Keratinocyte (primary cell): Measurements from ENCODE around the gene FRMD1. TPM values are rescaled to one million over a fixed set of nuclear protein-coding genes. Genes with fewer than 3 reads are reported as not detected.

Experiments
- DNase-seq: peaks from one replicate; pipeline ENCODE4 v3.0.0-alpha.2; 2011; ENCODE audit warnings: low read depth, missing footprints, low spot score
- FAIRE-seq: peaks from 2 replicates; lab custom pipeline; 2011; peaks lifted over from hg19 to GRCh38; lab: Jason Lieb, UNC
- H2AFZ ChIP-seq: 2 replicates; pipeline ENCODE4 v1.6.0; 2012; ENCODE audit warnings: low read length, control low read depth, inconsistent platforms; ENCODE audit not compliant: control insufficient read depth
- H3K27ac ChIP-seq: 2 replicates; pipeline ENCODE4 v1.5.1; 2011; ENCODE audit warnings: low read length; ENCODE audit not compliant: control insufficient read depth, insufficient read depth
- H3K27me3 ChIP-seq: 3 replicates; pipeline ENCODE4 v1.6.0; 2011; ENCODE audit warnings: low read length; ENCODE audit not compliant: control insufficient read depth, insufficient read depth; ENCODE audit errors: extremely low read depth
- H3K36me3 ChIP-seq, 2 experiments: 2 replicates in 1 of 2; 3 replicates in 1 of 2; pipeline ENCODE4 v1.5.1; 2011; ENCODE audit warnings: low read length in 2 of 2, mild to moderate bottlenecking in 1 of 2; ENCODE audit not compliant: control insufficient read depth in 2 of 2, insufficient read depth in 2 of 2; ENCODE audit errors: extremely low read depth in 1 of 2
- H3K4me1 ChIP-seq: 3 replicates; pipeline ENCODE4 v1.5.1; 2011; ENCODE audit warnings: low read length; ENCODE audit not compliant: control insufficient read depth, insufficient read depth; ENCODE audit errors: extremely low read depth
- H3K4me2 ChIP-seq: 3 replicates; pipeline ENCODE4 v1.6.0; 2011; ENCODE audit warnings: low read depth, low read length; ENCODE audit not compliant: control insufficient read depth, insufficient read depth; ENCODE audit errors: extremely low read depth
- H3K4me3 ChIP-seq, 3 experiments: fragments of 200-600 bp in 1 of 3; sonication (generic) in 1 of 3; 2 replicates in 2 of 3; 3 replicates in 1 of 3; pipeline ENCODE4 v1.5.1; 2011 to 2016; ENCODE audit warnings: low read length in 3 of 3, mild to moderate bottlenecking in 3 of 3, control low read depth in 2 of 3, inconsistent platforms in 1 of 3, low read depth in 1 of 3, mixed read lengths in 1 of 3, mixed run types in 1 of 3, moderate library complexity in 1 of 3; ENCODE audit not compliant: control insufficient read depth in 2 of 3, insufficient read depth in 2 of 3; ENCODE audit errors: extremely low read depth in 1 of 3
- H3K79me2 ChIP-seq: 2 replicates; pipeline ENCODE4 v1.6.0; 2012; ENCODE audit warnings: low read length; ENCODE audit not compliant: control insufficient read depth, insufficient read depth
- H3K9ac ChIP-seq: 3 replicates; pipeline ENCODE4 v1.6.0; 2011; ENCODE audit warnings: low read length; ENCODE audit not compliant: control insufficient read depth, insufficient read depth; ENCODE audit errors: extremely low read depth
- H3K9me1 ChIP-seq: 3 replicates; pipeline ENCODE4 v1.6.0; 2011; ENCODE audit warnings: low read length; ENCODE audit not compliant: control insufficient read depth, insufficient read depth; ENCODE audit errors: extremely low read depth
- H3K9me3 ChIP-seq: 2 replicates; pipeline ENCODE4 v1.5.1; 2012; ENCODE audit warnings: low read depth, low read length; ENCODE audit not compliant: control insufficient read depth
- H4K20me1 ChIP-seq: 3 replicates; pipeline ENCODE4 v1.6.0; 2011; ENCODE audit warnings: low read length; ENCODE audit not compliant: control insufficient read depth, insufficient read depth; ENCODE audit errors: extremely low read depth
- CTCF ChIP-seq, 3 experiments: IDR thresholded peaks in 1 of 3; conservative IDR thresholded peaks in 1 of 3; optimal IDR thresholded peaks in 1 of 3; 2 replicates in 2 of 3; 3 replicates in 1 of 3; pipeline versions ENCODE3 to v1.5.1; 2011; ENCODE audit warnings: low read length in 3 of 3, mild to moderate bottlenecking in 3 of 3, moderate library complexity in 2 of 3, control low read depth in 1 of 3, inconsistent platforms in 1 of 3; ENCODE audit not compliant: insufficient read depth in 2 of 3; ENCODE audit errors: extremely low read depth in 1 of 3
- EZH2 ChIP-seq: IDR thresholded peaks from one replicate; pipeline ENCODE4 v1.6.1; 2012; ENCODE audit warnings: inconsistent platforms, mild to moderate bottlenecking, low read length, moderate library complexity
- dilution Hi-C: fragments of 300-500 bp; cut with MboI; formaldehyde crosslinking; loops from one replicate; pipeline ENCODE4 v1.7.0; 2020; ENCODE audit warnings: low sequenced_read_pairs; ENCODE audit not compliant: extremely low pct_ligation_motif_present
- polyA plus RNA-seq, 5 experiments: library from polyadenylated mRNA; depleted of rRNA in 3 of 5; stranded (reverse) in 3 of 5; stranded (forward) in 1 of 5; unstranded in 1 of 5; fragments of >200 nt; gene quantifications; 1 replicate in 1 of 5; 2 replicates in 3 of 5; 3 replicates in 1 of 5; pipeline versions ENCODE4 v1.2.1 to v1.2.3, GENCODE V29; 2011 to 2012; ENCODE audit warnings: missing spikeins in 2 of 5, low read depth in 1 of 5, low replicate concordance in 1 of 5

Gene FRMD1
- polyA plus RNA-seq, 1 donor (not counting 4 experiments of a cell fraction or from before 2014, with no cell fraction given): not detected

GRCh38 chr6:168062346-168063289, 16.4 kb downstream of the FRMD1 start:
- H3K9me3 ChIP-seq: no peaks in the 10 kb centered on the region
- no peaks in the 10 kb centered on the region for H3K79me2 ChIP-seq
- no peak for DNase-seq
- TF ChIP-seq EZH2: no peak
- TF ChIP-seq CTCF (optimal IDR thresholded peaks at IDR 0.05 in 1 of 3, IDR thresholded peaks at IDR 0.05 in 1 of 3, conservative IDR thresholded peaks at IDR 0.05 in 1 of 3; ENCODE audit: extremely low read depth in 1 of 3, insufficient read depth in 2 of 3, low read length in 3 of 3): no peak
- H3K4me3 ChIP-seq: no peak overlapping the region
- H3K27me3 ChIP-seq: no peaks in the 10 kb centered on the region
- no peaks in the 10 kb centered on the region for H4K20me1 ChIP-seq
- FAIRE-seq: no peak
- H3K9ac ChIP-seq: no peak overlapping the region
- H3K36me3 ChIP-seq: no peaks in the 10 kb centered on the region
- no peaks in the 10 kb centered on the region for H3K4me1 ChIP-seq
- H3K4me2 ChIP-seq: no peak overlapping the region
- H2AFZ ChIP-seq: no peak overlapping the region
- no peak overlapping the region for H3K27ac ChIP-seq
- H3K9me1 ChIP-seq: no peaks in the 10 kb centered on the region
- dilution Hi-C loops: no loop called here

GRCh38 chr6:168061269-168062210, 17.5 kb downstream of the FRMD1 start:
- Histone ChIP-seq H3K27ac (no peak overlapping the region), H4K20me1 (no peaks in the 10 kb centered on the region), H3K4me1 (no peaks in the 10 kb centered on the region), H3K27me3 (no peaks in the 10 kb centered on the region), H3K9me3 (no peaks in the 10 kb centered on the region), H2AFZ (no peak overlapping the region), H3K4me3 (no peak overlapping the region), H3K4me2 (no peak overlapping the region), H3K9me1 (no peaks in the 10 kb centered on the region), H3K9ac (no peak overlapping the region), H3K36me3 (no peaks in the 10 kb centered on the region), H3K79me2 (no peaks in the 10 kb centered on the region)
- DNase-seq (no peak), FAIRE-seq (no peak)
- dilution Hi-C loops: no loop called here
- TF ChIP-seq CTCF (optimal IDR thresholded peaks at IDR 0.05 in 1 of 3, IDR thresholded peaks at IDR 0.05 in 1 of 3, conservative IDR thresholded peaks at IDR 0.05 in 1 of 3; ENCODE audit: extremely low read depth in 1 of 3, insufficient read depth in 2 of 3, low read length in 3 of 3) (no peak), EZH2 (no peak)
